GM10266 (cell line): ENCODE measurements around the gene RAB33B.

ENCODE experiments used
- DNase-seq: peaks from one replicate; pipeline ENCODE4 v3.0.0; 2012; ENCODE audit errors: extremely low spot score
- TF ChIP-seq, protein P1 (sequence below): IDR thresholded peaks from 2 replicates; pipeline ENCODE4 v1.5.1; 2012; ENCODE audit warnings: mild to moderate bottlenecking, low read depth; ENCODE audit not compliant: control insufficient read depth, insufficient read depth; ENCODE audit errors: missing control alignments

Gene RAB33B

DNA sequence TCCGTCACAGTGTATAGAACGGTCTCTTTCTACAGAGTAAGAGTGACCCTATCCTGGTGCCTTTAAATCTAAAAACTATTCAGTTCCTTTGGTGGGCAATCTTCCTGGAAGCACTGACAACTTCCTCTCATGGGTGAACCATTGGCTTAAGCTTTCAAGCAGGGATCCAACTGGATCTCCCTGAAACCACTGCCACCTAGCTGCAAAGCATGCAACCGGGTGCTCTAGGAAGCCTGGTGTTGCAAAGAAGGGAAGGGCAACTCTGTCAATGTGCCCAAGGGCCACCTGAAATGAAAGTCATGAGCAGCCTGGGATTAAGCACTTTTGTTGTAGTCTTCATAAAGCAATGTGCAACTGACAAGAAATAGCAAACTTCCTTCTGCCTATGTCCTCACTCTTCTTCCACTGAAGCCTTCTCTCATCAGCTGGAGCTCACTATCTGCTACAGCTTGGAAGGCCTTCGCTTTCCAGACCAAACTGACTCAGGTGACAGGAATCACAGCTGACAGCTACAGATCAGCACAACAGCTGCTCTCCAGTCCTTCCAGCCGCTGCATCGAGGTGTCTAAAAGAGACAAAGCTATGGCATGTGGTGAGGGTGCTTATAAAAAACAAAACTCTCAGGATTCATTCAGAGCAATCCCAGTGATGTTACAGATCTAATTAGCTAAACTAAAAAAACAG, 55.9 kb downstream of the RAB33B start:
- DNase-seq: no peak
- TF ChIP-seq, protein P1, sequence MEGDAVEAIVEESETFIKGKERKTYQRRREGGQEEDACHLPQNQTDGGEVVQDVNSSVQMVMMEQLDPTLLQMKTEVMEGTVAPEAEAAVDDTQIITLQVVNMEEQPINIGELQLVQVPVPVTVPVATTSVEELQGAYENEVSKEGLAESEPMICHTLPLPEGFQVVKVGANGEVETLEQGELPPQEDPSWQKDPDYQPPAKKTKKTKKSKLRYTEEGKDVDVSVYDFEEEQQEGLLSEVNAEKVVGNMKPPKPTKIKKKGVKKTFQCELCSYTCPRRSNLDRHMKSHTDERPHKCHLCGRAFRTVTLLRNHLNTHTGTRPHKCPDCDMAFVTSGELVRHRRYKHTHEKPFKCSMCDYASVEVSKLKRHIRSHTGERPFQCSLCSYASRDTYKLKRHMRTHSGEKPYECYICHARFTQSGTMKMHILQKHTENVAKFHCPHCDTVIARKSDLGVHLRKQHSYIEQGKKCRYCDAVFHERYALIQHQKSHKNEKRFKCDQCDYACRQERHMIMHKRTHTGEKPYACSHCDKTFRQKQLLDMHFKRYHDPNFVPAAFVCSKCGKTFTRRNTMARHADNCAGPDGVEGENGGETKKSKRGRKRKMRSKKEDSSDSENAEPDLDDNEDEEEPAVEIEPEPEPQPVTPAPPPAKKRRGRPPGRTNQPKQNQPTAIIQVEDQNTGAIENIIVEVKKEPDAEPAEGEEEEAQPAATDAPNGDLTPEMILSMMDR: peak; percentile 45

DNA sequence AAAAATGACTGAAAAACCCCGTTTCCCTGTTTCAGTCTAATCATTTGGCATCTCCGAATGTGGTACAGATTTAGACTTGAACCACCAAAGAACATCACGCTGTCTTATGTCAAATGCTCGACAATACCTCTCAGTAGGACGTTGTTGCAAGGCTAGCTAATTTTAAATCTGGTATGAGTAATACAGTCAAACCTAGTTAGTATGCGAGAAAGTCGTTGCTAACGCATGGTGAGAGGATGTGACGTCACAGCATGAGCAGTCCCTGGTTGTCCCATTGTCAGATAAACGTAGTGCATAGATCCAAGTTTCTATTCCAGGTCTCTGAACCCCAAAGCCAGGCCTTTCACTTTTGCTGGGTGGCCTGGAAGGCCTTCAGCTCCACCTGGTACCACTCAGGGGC, 57.4 kb downstream of the RAB33B start:
- TF ChIP-seq, protein P1: no peak
- no peak for DNase-seq

GRCh38 chr4:139514382-139515059, 60.6 kb downstream of the RAB33B start:
- DNase-seq: no peak
- TF ChIP-seq, protein P1: no peak

- no peak for DNase-seq
- TF ChIP-seq, protein P1: no peak
Measured at GRCh38 chr4:139515531-139515958, 61.6 kb downstream of the RAB33B start.

DNA sequence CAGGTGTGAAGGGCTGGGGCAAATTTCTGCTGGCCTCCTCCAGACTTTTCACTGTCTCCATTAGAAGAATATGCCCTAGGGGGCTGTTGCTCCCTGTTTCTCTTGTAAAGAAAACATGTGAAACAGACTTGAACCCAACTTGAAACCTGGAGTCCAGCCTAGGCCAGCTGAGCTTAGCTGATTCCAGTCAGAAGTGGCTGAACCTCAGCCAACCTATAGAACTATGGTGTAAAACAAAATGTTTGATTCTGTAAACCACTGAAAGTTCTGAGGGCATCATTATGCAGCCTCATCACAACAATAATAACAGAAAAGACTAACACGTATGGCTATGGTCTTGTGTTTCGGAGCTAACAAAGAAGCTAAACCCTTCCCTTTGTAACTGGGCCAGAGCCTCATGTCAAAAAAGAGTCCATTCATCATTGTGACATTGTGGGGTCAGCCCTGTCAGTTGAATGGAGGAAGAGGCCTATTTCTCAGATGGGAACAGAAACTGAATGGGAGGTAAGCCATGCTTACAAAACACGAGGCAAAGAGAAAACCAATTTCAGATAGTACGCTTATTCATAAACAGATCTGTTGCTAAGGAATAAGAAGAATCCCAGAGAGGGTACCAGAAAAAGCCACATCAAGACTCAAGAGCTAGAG, 68.0 kb downstream of the RAB33B start:
- DNase-seq: no peak
- TF ChIP-seq, protein P1: no peak

GRCh38 chr4:139522457-139522856, 68.5 kb downstream of the RAB33B start:
- DNase-seq: no peak
- TF ChIP-seq, protein P1: no peak

- DNase-seq: no peak
- TF ChIP-seq, protein P1: no peak
Measured at GRCh38 chr4:139523076-139523475, 69.2 kb downstream of the RAB33B start.
